ENCODE data around the gene CASP7. TPM values are rescaled to one million over a fixed set of nuclear protein-coding genes. Genes with fewer than 3 reads are reported as not detected.

Gene CASP7
- total RNA-seq, 1 experiment from 2014 or later, result 4.7 TPM

- Histone ChIP-seq H2BK12ac (ENCODE audit: insufficient read length, low read depth, low read length) (no peak overlapping the region), H4K20me1 (ENCODE audit: control insufficient read depth, insufficient read depth, insufficient read length) (no peaks in the 10 kb centered on the region), H3K23ac (ENCODE audit: insufficient read length, low read depth, low read length) (no peak overlapping the region), H2BK15ac (ENCODE audit: low read depth, low read length) (no peak overlapping the region), H2BK5ac (ENCODE audit: insufficient read length, low read length) (no peak overlapping the region), H2AFZ (ENCODE audit: low read length) (no peak overlapping the region), H3K27ac (ENCODE audit: insufficient read length, low read depth, low read length) (no peak overlapping the region), H4K91ac (ENCODE audit: insufficient read length, low read depth, low read length) (no peak overlapping the region), H4K5ac (ENCODE audit: insufficient read length, low read depth, low read length) (no peak overlapping the region), H3K9me3 (ENCODE audit: control insufficient read depth, low read depth, low read length) (no peaks in the 10 kb centered on the region), H3T11ph (ENCODE audit: low read length) (no peak overlapping the region), H3K18ac (ENCODE audit: insufficient read length, low read depth, low read length) (no peak overlapping the region), H3K4me2 (ENCODE audit: insufficient read depth, insufficient read length, low read length) (no peak overlapping the region), H3K79me2 (ENCODE audit: insufficient read depth, low read length) (no peaks in the 10 kb centered on the region), H3K79me1 (ENCODE audit: insufficient read depth, low read depth, low read length, poor library complexity, severe bottlenecking) (no peaks in the 10 kb centered on the region), H3K27me3 (ENCODE audit: insufficient read depth, low read length) (no peaks in the 10 kb centered on the region), H3K4me1 (ENCODE audit: insufficient read depth, low read length) (peaks cover 11% of the 10 kb centered on the region; the same call in 1 of the 2 replicates), H3K56ac (ENCODE audit: insufficient read length, low read depth, low read length) (no peak overlapping the region), H3K4ac (ENCODE audit: low read depth, low read length) (no peak overlapping the region), H3K9ac (ENCODE audit: extremely low read depth, insufficient read length, low read length) (no peak overlapping the region), H3K14ac (ENCODE audit: insufficient read depth, low read length) (no peak overlapping the region), H4K8ac (replicated peaks; ENCODE audit: insufficient read length, low read depth, low read length) (no peak overlapping the region), H3K23me2 (ENCODE audit: insufficient read length, low read depth, low read length, poor library complexity, severe bottlenecking) (no peaks in the 10 kb centered on the region), H2BK120ac (ENCODE audit: low read depth, low read length, poor library complexity, severe bottlenecking) (no peak overlapping the region), H2AK5ac (ENCODE audit: insufficient read length, low read length) (no peak overlapping the region), H2BK20ac (ENCODE audit: low read depth, low read length, poor library complexity, severe bottlenecking) (no peak overlapping the region)
- peaks cover 8% of the 10 kb centered on the region for H3K27me3 Mint-ChIP-seq (ENCODE audit: low read depth)
- no CpG with 5 or more reads among the region's 3 CpGs for WGBS (ENCODE audit: extremely low coverage, insufficient read length, low lambda C conversion rate)
- H3K36me3 Mint-ChIP-seq (ENCODE audit: insufficient read depth in 1 of 3, low read depth in 3 of 3), result peaks cover 0 to 2% (median 0%) of the 10 kb centered on the region in 3 experiments; a peak in 2 of 7 replicates
- no peaks in the 10 kb centered on the region for H3K9me3 Mint-ChIP-seq
- no peak overlapping the region for H3K4me3 Mint-ChIP-seq
- peaks cover 35 to 42% of the 10 kb centered on the region in 2 experiments for H3K4me1 Mint-ChIP-seq
- no peak for DNase-seq
- no peak for TF ChIP-seq CTCF (conservative IDR thresholded peaks at IDR 0.05)
- no peak overlapping the region for H3K27ac Mint-ChIP-seq
These were observed 32.3 kb downstream of the CASP7 start for GRCh38 chr10:113712024-113712423.

Measured in H9 (cell line).